IMR-90 (cell line): ENCODE results near the gene RNF151.

ENCODE experiments used
- BHLHE40 ChIP-seq: fragments of 150-350 bp; IDR thresholded peaks from 2 replicates; pipeline ENCODE4 v1.6.1; 2016; ENCODE audit warnings: mild to moderate bottlenecking, low read depth, low read length
- CHD1 ChIP-seq: IDR thresholded peaks from 2 replicates; pipeline ENCODE4 v1.6.1; 2012; ENCODE audit warnings: low read depth, low read length, improper control_type of control experiment
- CTCF ChIP-seq: conservative IDR thresholded peaks from 2 replicates; pipeline ENCODE4 v1.5.1; 2012; ENCODE audit warnings: mild to moderate bottlenecking, low read depth, low read length, improper control_type of control experiment
- ELK1 ChIP-seq: fragments of 150-350 bp; IDR thresholded peaks from 2 replicates; pipeline ENCODE4 v1.6.1; 2016; ENCODE audit warnings: low read depth, mild to moderate bottlenecking, low read length, moderate library complexity, borderline replicate concordance
- FOS ChIP-seq: fragments of 150-350 bp; IDR thresholded peaks from 2 replicates; pipeline ENCODE4 v1.6.1; 2016; ENCODE audit warnings: low read depth, low read length
- MAFK ChIP-seq: IDR thresholded peaks from 2 replicates; pipeline ENCODE4 v1.6.1; 2012; ENCODE audit warnings: low read depth, low read length, improper control_type of control experiment
- POLR2A ChIP-seq: IDR thresholded peaks from 2 replicates; pipeline ENCODE4 v1.6.1; 2012; ENCODE audit warnings: mild to moderate bottlenecking, low read depth, low read length
- RAD21 ChIP-seq: IDR thresholded peaks from 2 replicates; pipeline ENCODE4 v1.6.1; 2012; ENCODE audit warnings: low read length, improper control_type of control experiment
- RCOR1 ChIP-seq: IDR thresholded peaks from 2 replicates; pipeline ENCODE4 v1.6.1; 2012; ENCODE audit warnings: mild to moderate bottlenecking, low read length, improper control_type of control experiment; ENCODE audit not compliant: insufficient replicate concordance
- RFX5 ChIP-seq: IDR thresholded peaks from 2 replicates; pipeline ENCODE4 v1.8.0; 2012; ENCODE audit warnings: low read depth, mild to moderate bottlenecking, low read length, moderate library complexity
- SMC3 ChIP-seq: fragments of 150-350 bp; IDR thresholded peaks from 2 replicates; pipeline ENCODE4 v1.6.1; 2016; ENCODE audit warnings: low read depth, mild to moderate bottlenecking, antibody characterized with exemption, low read length, moderate library complexity
- USF2 ChIP-seq: fragments of 150-350 bp; IDR thresholded peaks from 2 replicates; pipeline ENCODE4 v1.6.1; 2017; ENCODE audit warnings: mild to moderate bottlenecking, antibody characterized with exemption, low read length, low read depth

GRCh38 chr16:1933097-1933661, 33.5 kb upstream of the RNF151 start:
- TF ChIP-seq CTCF: no peak
- TF ChIP-seq SMC3: no peak
- no peak for TF ChIP-seq POLR2A
- no peak for TF ChIP-seq RAD21
- no peak for TF ChIP-seq ELK1
- no peak for TF ChIP-seq USF2
- no peak for TF ChIP-seq BHLHE40
- TF ChIP-seq RCOR1: no peak
- no peak for TF ChIP-seq FOS
- no peak for TF ChIP-seq CHD1
- TF ChIP-seq RFX5: no peak
- no peak for TF ChIP-seq MAFK
